GM12878 (cell line): ENCODE data around the gene TMEM231.

ENCODE experiments used
- CTCF ChIP-seq, 3 experiments: IDR thresholded peaks in 2 of 3; conservative IDR thresholded peaks in 1 of 3; 2 replicates each; pipeline ENCODE4 v1.5.1; 2011; ENCODE audit warnings: low read depth in 3 of 3, low read length in 3 of 3, mild to moderate bottlenecking in 3 of 3, control low read depth in 2 of 3, moderate library complexity in 2 of 3, inconsistent platforms in 1 of 3, mixed read lengths in 1 of 3; ENCODE audit not compliant: control insufficient read depth in 2 of 3, insufficient read depth in 1 of 3; ENCODE audit errors: extremely low read depth in 1 of 3
- IRF4 ChIP-seq: IDR thresholded peaks from 2 replicates; pipeline ENCODE4 v1.6.1; 2011; ENCODE audit warnings: low read depth, low read length
- PAX8 ChIP-seq: fragments of 450-650 bp; IDR thresholded peaks from 2 replicates; pipeline ENCODE4 v1.6.1; 2017; ENCODE audit warnings: mild to moderate bottlenecking, moderate library complexity
- POLR2A ChIP-seq: IDR thresholded peaks from 2 replicates; pipeline ENCODE4 v1.6.1; 2011; ENCODE audit warnings: low read depth, mild to moderate bottlenecking, low read length
- SMAD1 ChIP-seq: fragments of 450-650 bp; IDR thresholded peaks from 2 replicates; pipeline ENCODE4 v1.6.1; 2018; ENCODE audit warnings: mild to moderate bottlenecking, low read depth; ENCODE audit not compliant: partially characterized antibody

GRCh38 chr16:75494661-75495075 is 61.4 kb downstream of the TMEM231 start:
- TF ChIP-seq CTCF (IDR thresholded peaks at IDR 0.05 in 2 of 3, conservative IDR thresholded peaks at IDR 0.05 in 1 of 3; ENCODE audit: control insufficient read depth in 2 of 3, extremely low read depth in 1 of 3, insufficient read depth in 1 of 3, low read depth in 3 of 3, low read length in 3 of 3) (no peak), POLR2A (no peak), PAX8 (no peak), SMAD1 (no peak), IRF4 (no peak)
